HCT116 (cell line): ENCODE data around the gene ARHGEF12. TPM values are rescaled to one million over a fixed set of nuclear protein-coding genes. Genes with fewer than 3 reads are reported as not detected.

Experiments used
- ATAC-seq: fragments of 200-7000 bp; cut with Tn5 transposase; 2 replicates; pipeline ENCODE4 v1.9.1; 2020; ENCODE audit warnings: mild to moderate bottlenecking, moderate library complexity
- BruUV-seq: library from RNA; stranded (reverse); fragments of 400-500 nt; replicated peaks from 2 replicates; lab custom pipeline; 2021; lab: Mats Ljungman, UMichigan
- CTCF ChIA-PET: fragments of 300-600 bp; sonication (Branson Sonifier 250); formaldehyde crosslinking; loops from one replicate; lab custom pipeline; 2021; ENCODE audit warnings: antibody characterized with exemption; lab: Charles Lee
- POLR2A ChIA-PET: fragments of 300-600, 350-600 bp; sonication (Branson Sonifier 250); formaldehyde crosslinking; loops from one replicate; lab custom pipeline; 2021; ENCODE audit warnings: antibody characterized with exemption; lab: Charles Lee
- RAD21 ChIA-PET, 2 experiments: fragments of 300-600 bp; sonication (Branson Sonifier 250); formaldehyde crosslinking; loops; one replicate each; lab custom pipeline; 2023; ENCODE audit warnings: low total read pairs in 2 of 2; ENCODE audit not compliant: uncharacterized antibody in 2 of 2, unreplicated experiment in 2 of 2, low non-redundant PET in 1 of 2; lab: Charles Lee
- DNase-seq: peaks from one replicate; pipeline ENCODE4 v3.0.0-alpha.2; 2010; ENCODE audit warnings: low read depth, low spot score
- H2AFZ ChIP-seq: fragments of 200-600 bp; shearing (Covaris generic), sonication (generic); 2 replicates; pipeline ENCODE4 v1.6.1; 2017; ENCODE audit warnings: low read depth, mixed run types, mixed read lengths, antibody characterized with exemption, low read length; ENCODE audit not compliant: poor library complexity, severe bottlenecking
- H3K27ac ChIP-seq: 2 replicates; pipeline ENCODE4 v1.5.1; 2012; ENCODE audit warnings: low read depth, low read length
- H3K27me3 ChIP-seq: fragments of 200-600 bp; sonication (generic); 2 replicates; pipeline ENCODE4 v1.6.1; 2016; ENCODE audit warnings: mixed run types, low read length, mixed read lengths; ENCODE audit not compliant: insufficient read depth
- H3K36me3 ChIP-seq, 2 experiments: fragments of 200-500 bp in 1 of 2; fragments of 200-600 bp in 1 of 2; sonication (Bioruptor generic) in 1 of 2; sonication (generic) in 1 of 2; 2 replicates each; pipeline versions ENCODE4 v1.5.1 to v1.6.1; 2014 to 2016; ENCODE audit warnings: low read length in 2 of 2, inconsistent platforms in 1 of 2, mixed read lengths in 1 of 2, mixed run types in 1 of 2; ENCODE audit not compliant: insufficient read depth in 2 of 2, control insufficient read depth in 1 of 2
- H3K4me1 ChIP-seq, 2 experiments: fragments of 200-600 bp in 1 of 2; sonication (generic) in 1 of 2; 2 replicates each; pipeline versions ENCODE4 v1.5.1 to v1.6.1; 2012 to 2017; ENCODE audit warnings: low read length in 2 of 2, inconsistent platforms in 1 of 2, mild to moderate bottlenecking in 1 of 2, mixed read lengths in 1 of 2, mixed run types in 1 of 2, moderate library complexity in 1 of 2; ENCODE audit not compliant: insufficient read depth in 2 of 2, control insufficient read depth in 1 of 2
- H3K4me2 ChIP-seq: fragments of 200-600 bp; sonication (generic); 2 replicates; pipeline ENCODE4 v1.6.1; 2017; ENCODE audit warnings: mixed run types, low read length, mixed read lengths
- H3K4me3 ChIP-seq, 2 experiments: fragments of 200-600 bp in 1 of 2; sonication (generic) in 1 of 2; replicated peaks in 1 of 2; 2 replicates each; pipeline ENCODE4 v1.5.1; 2011 to 2016; ENCODE audit warnings: low read length in 2 of 2, control low read depth in 1 of 2, low read depth in 1 of 2, mild to moderate bottlenecking in 1 of 2, mixed read lengths in 1 of 2, mixed run types in 1 of 2
- H3K79me2 ChIP-seq: fragments of 200-600 bp; sonication (generic); 2 replicates; pipeline ENCODE4 v1.6.1; 2017; ENCODE audit warnings: mild to moderate bottlenecking, mixed run types, low read length, moderate library complexity, mixed read lengths; ENCODE audit not compliant: insufficient read depth
- H3K9ac ChIP-seq: fragments of 200-600 bp; sonication (generic); 2 replicates; pipeline ENCODE4 v1.6.1; 2016; ENCODE audit warnings: low read length, mixed read lengths
- H3K9me2 ChIP-seq: fragments of 200-600 bp; sonication (generic), shearing (Covaris generic); 2 replicates; pipeline ENCODE4 v1.6.1; 2017; ENCODE audit warnings: mixed run types, mild to moderate bottlenecking, moderate library complexity; ENCODE audit not compliant: insufficient read depth
- H3K9me3 ChIP-seq, 2 experiments: fragments of 200-500 bp in 1 of 2; fragments of 200-600 bp in 1 of 2; sonication (Bioruptor generic) in 1 of 2; sonication (generic) in 1 of 2; 2 replicates each; pipeline ENCODE4 v1.6.1; 2014 to 2017; ENCODE audit warnings: low read length in 2 of 2, mixed read lengths in 2 of 2, inconsistent platforms in 1 of 2, low read depth in 1 of 2, mild to moderate bottlenecking in 1 of 2, mixed run types in 1 of 2, moderate library complexity in 1 of 2; ENCODE audit not compliant: control insufficient read depth in 1 of 2, insufficient read depth in 1 of 2
- H4K20me1 ChIP-seq: fragments of 200-600 bp; sonication (generic), shearing (Covaris generic); 2 replicates; pipeline ENCODE4 v1.6.1; 2017; ENCODE audit warnings: mixed run types, mild to moderate bottlenecking, moderate library complexity; ENCODE audit not compliant: insufficient read depth
- CEBPB ChIP-seq: IDR thresholded peaks from 2 replicates; pipeline ENCODE4 v1.6.1; 2012; ENCODE audit warnings: low read depth
- CTCF ChIP-seq, 3 experiments: fragments of 200-600 bp in 1 of 3; sonication (generic) in 1 of 3; IDR thresholded peaks in 2 of 3; conservative IDR thresholded peaks in 1 of 3; 2 replicates each; pipeline ENCODE4 v1.5.1; 2012 to 2017; ENCODE audit warnings: low read depth in 2 of 3, low read length in 2 of 3, antibody characterized with exemption in 1 of 3, borderline replicate concordance in 1 of 3, control low read depth in 1 of 3, mild to moderate bottlenecking in 1 of 3, mixed read lengths in 1 of 3, mixed run types in 1 of 3, moderate library complexity in 1 of 3; ENCODE audit not compliant: insufficient read depth in 1 of 3
- ELF1 ChIP-seq: IDR thresholded peaks from 2 replicates; pipeline ENCODE4 v1.6.1; 2012; ENCODE audit warnings: low read depth, borderline replicate concordance
- EZH2 ChIP-seq: fragments of 200-600 bp; sonication (generic); IDR thresholded peaks from 2 replicates; pipeline ENCODE4 v1.6.1; 2017; ENCODE audit warnings: antibody characterized with exemption, mixed run types
- FOSL1 ChIP-seq: IDR thresholded peaks from 2 replicates; pipeline ENCODE4 v1.6.1; 2012; ENCODE audit warnings: low read depth
- JUND ChIP-seq: IDR thresholded peaks from 2 replicates; pipeline ENCODE4 v1.6.1; 2012
- MAX ChIP-seq: IDR thresholded peaks from 2 replicates; pipeline ENCODE4 v1.6.1; 2012
- POLR2AphosphoS5 ChIP-seq: IDR thresholded peaks from 2 replicates; pipeline ENCODE4 v1.6.1; 2011; ENCODE audit warnings: mild to moderate bottlenecking, low read depth, low read length, moderate library complexity
- RAD21 ChIP-seq: IDR thresholded peaks from 2 replicates; pipeline ENCODE4 v1.6.1; 2012; ENCODE audit warnings: low read depth, mild to moderate bottlenecking
- REST ChIP-seq: IDR thresholded peaks from 2 replicates; pipeline ENCODE4 v1.6.1; 2012; ENCODE audit warnings: low read depth
- SP1 ChIP-seq: IDR thresholded peaks from 2 replicates; pipeline ENCODE4 v1.6.1; 2012; ENCODE audit warnings: low read depth
- SRF ChIP-seq: IDR thresholded peaks from 2 replicates; pipeline ENCODE4 v1.6.1; 2012; ENCODE audit warnings: low read depth
- YY1 ChIP-seq: IDR thresholded peaks from 2 replicates; pipeline ENCODE4 v1.6.1; 2011; ENCODE audit warnings: low read length, low read depth, moderate library complexity, mild to moderate bottlenecking; ENCODE audit not compliant: insufficient replicate concordance; ENCODE audit errors: extremely low read depth
- ZFX ChIP-seq: fragments of 450-650 bp; IDR thresholded peaks from 2 replicates; pipeline ENCODE4 v1.6.1; 2017
- ZNF274 ChIP-seq: fragments of 200-500 bp; sonication (Bioruptor generic); IDR thresholded peaks from 2 replicates; pipeline ENCODE4 v1.6.1; 2014; ENCODE audit warnings: mild to moderate bottlenecking, low read depth, low read length, inconsistent platforms
- intact Hi-C: fragments of 100-400 bp; cut with micrococcal nuclease; formaldehyde crosslinking; loops from 2 replicates; pipeline ENCODE4 v1.10.0; 2022
- total RNA-seq: library from RNA; stranded (reverse); gene quantifications from one replicate; pipeline ENCODE4 v1.2.1, GENCODE V29; 2021; ENCODE audit not compliant: unreplicated experiment
- TF ChIP-seq, protein P1 (sequence below): IDR thresholded peaks from 2 replicates; pipeline ENCODE4 v1.6.1; 2012

The ARHGEF12 gene
- total RNA-seq, 1 experiment from 2014 or later, result 81.4 TPM

GRCh38 chr11:120532082-120532831, 196.0 kb downstream of the ARHGEF12 start:
- Histone ChIP-seq H3K4me3 (no peak overlapping the region), H3K9ac (no peak overlapping the region), H3K9me2 (no peaks in the 10 kb centered on the region), H2AFZ (no peak overlapping the region), H3K4me1 (no peaks in the 10 kb centered on the region), H3K9me3 (no peaks in the 10 kb centered on the region), H3K4me2 (no peak overlapping the region), H3K36me3 (no peaks in the 10 kb centered on the region), H3K27ac (no peak overlapping the region), H3K27me3 (no peaks in the 10 kb centered on the region), H4K20me1 (no peaks in the 10 kb centered on the region), H3K79me2 (no peaks in the 10 kb centered on the region)
- no peak for TF ChIP-seq POLR2AphosphoS5
- TF ChIP-seq EZH2, result no peak
- TF ChIP-seq REST, result no peak
- no peak for TF ChIP-seq SRF
- no peak for TF ChIP-seq ELF1
- no peak for TF ChIP-seq ZNF274
- no peak for TF ChIP-seq JUND
- TF ChIP-seq RAD21, result no peak
- TF ChIP-seq CEBPB, result no peak
- no peak for TF ChIP-seq SP1
- no peak for TF ChIP-seq FOSL1
- no peak for TF ChIP-seq ZFX
- no peak for TF ChIP-seq YY1
- TF ChIP-seq CTCF (IDR thresholded peaks at IDR 0.05 in 2 of 3, conservative IDR thresholded peaks at IDR 0.05 in 1 of 3; ENCODE audit: borderline replicate concordance in 1 of 3, insufficient read depth in 1 of 3, low read depth in 2 of 3, low read length in 2 of 3), result no peak
- no peak for TF ChIP-seq MAX
- TF ChIP-seq, protein P1, sequence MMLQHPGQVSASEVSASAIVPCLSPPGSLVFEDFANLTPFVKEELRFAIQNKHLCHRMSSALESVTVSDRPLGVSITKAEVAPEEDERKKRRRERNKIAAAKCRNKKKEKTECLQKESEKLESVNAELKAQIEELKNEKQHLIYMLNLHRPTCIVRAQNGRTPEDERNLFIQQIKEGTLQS, result no peak
- RAD21 ChIA-PET, result no interaction called here
- ATAC-seq (no peak), DNase-seq (no peak)
- POLR2A ChIA-PET, result no interaction called here
- no TSS peak for BruUV-seq
- intact Hi-C loops, result no loop called here
- CTCF ChIA-PET, result no interaction called here
